Spleen (tissue), 11 donors: Measurements from ENCODE around the gene DUSP22. TPM values are rescaled to one million over a fixed set of nuclear protein-coding genes. Genes with fewer than 3 reads are reported as not detected.

Experiments
- DNase-seq: peaks from one replicate; pipeline ENCODE4 v3.0.0-alpha.2; 2020
- H3K27ac ChIP-seq, 8 donors: fragments of 200-600 bp; sonication (generic) in 7 of 8; 1 replicate in 4 of 8; 2 replicates in 4 of 8; pipeline versions ENCODE4 v1.5.0 to v1.8.0; 2016 to 2021; ENCODE audit warnings: inconsistent platforms in 4 of 8, mild to moderate bottlenecking in 4 of 8, moderate library complexity in 1 of 8
- H3K27me3 ChIP-seq, 7 donors: fragments of 200-600 bp; sonication (generic) in 6 of 7; replicated peaks in 1 of 7; 1 replicate in 4 of 7; 2 replicates in 3 of 7; pipeline versions ENCODE4 v1.5.0 to v1.8.0; 2016 to 2021; ENCODE audit warnings: inconsistent platforms in 3 of 7, mild to moderate bottlenecking in 1 of 7
- H3K36me3 ChIP-seq, 6 donors: fragments of 200-600 bp; sonication (generic) in 5 of 6; 1 replicate in 4 of 6; 2 replicates in 2 of 6; pipeline versions ENCODE4 v1.5.0 to v1.8.0; 2016 to 2021; ENCODE audit warnings: inconsistent platforms in 2 of 6
- H3K4me1 ChIP-seq, 6 donors: fragments of 200-600 bp; sonication (generic) in 5 of 6; 1 replicate in 3 of 6; 2 replicates in 3 of 6; pipeline versions ENCODE4 v1.5.0 to v1.8.0; 2016 to 2021; ENCODE audit warnings: inconsistent platforms in 3 of 6
- H3K4me3 ChIP-seq, 8 donors: fragments of 200-600 bp; sonication (generic) in 7 of 8; 1 replicate in 4 of 8; 2 replicates in 4 of 8; pipeline versions ENCODE4 v1.5.0 to v1.8.0; 2016 to 2021; ENCODE audit warnings: inconsistent platforms in 4 of 8, mild to moderate bottlenecking in 4 of 8, moderate library complexity in 2 of 8
- H3K9me3 ChIP-seq, 8 donors: fragments of 200-600 bp; sonication (generic) in 7 of 8; 1 replicate in 4 of 8; 2 replicates in 4 of 8; pipeline versions ENCODE4 v1.5.0 to v1.8.0; 2016 to 2021; ENCODE audit warnings: inconsistent platforms in 4 of 8
- POLR2A ChIP-seq, 3 donors: fragments of 450-650 bp; IDR thresholded peaks; one replicate each; pipeline ENCODE4 v1.5.1; 2017; ENCODE audit warnings: antibody characterized with exemption in 3 of 3, mild to moderate bottlenecking in 1 of 3
- POLR2AphosphoS5 ChIP-seq, 3 donors: sonication (generic); formaldehyde crosslinking; IDR thresholded peaks; one replicate each; pipeline ENCODE4 v1.5.1; 2017; ENCODE audit warnings: antibody characterized with exemption in 3 of 3
- WGBS, 5 donors: extraction: QIAGEN DNeasy Blood & Tissue Kit in 3 of 5; methylation state at CpG; one replicate each; pipeline versions ENCODE4 v1.1.5 to v1.1.7; 2013 to 2018; 5-methylcytosine and 5-hydroxymethylcytosine counted together
- intact Hi-C: fragments of 100-400 bp; cut with DNase I; formaldehyde crosslinking; loops from one replicate; pipeline ENCODE4 v1.15.0; 2023; ENCODE audit warnings: low total_unique reads
- polyA plus RNA-seq, 3 donors: library from polyadenylated mRNA; stranded (reverse); fragments of 200-250 nt; gene quantifications; one replicate each; pipeline ENCODE4 v1.2.1, GENCODE V29; 2013
- total RNA-seq, 7 donors: library from RNA; depleted of rRNA in 3 of 7; stranded (reverse); fragments of >200 nt in 3 of 7; fragmentation: NEBNext Ultra II Directional in 4 of 7; extraction: Animal tissue kit (Norgen Biotek cat#: 25700) in 4 of 7; gene quantifications; one replicate each; pipeline versions ENCODE4 v1.1.0 to v1.2.1, GENCODE V29; 2016 to 2021
- TF ChIP-seq, protein P1 (sequence below), 11 experiments: fragments of 200-600 bp in 7 of 11; fragments of 450-650 bp in 4 of 11; sonication (generic) in 4 of 11; IDR thresholded peaks in 8 of 11; conservative IDR thresholded peaks in 3 of 11; 1 replicate in 7 of 11; 2 replicates in 4 of 11; pipeline versions ENCODE4 v1.4.0 to v1.8.0; 2016 to 2021; ENCODE audit warnings: antibody characterized with exemption in 11 of 11, inconsistent platforms in 4 of 11, mild to moderate bottlenecking in 1 of 11
- donor health status: healthy with polysubstance abuse.
- donor health status: DM: no; HTN: no; CAD: no; lungs with moderate emphysema.
- donor health status: DM: no; HTN: no; CAD: no.
- donor health status: Bipolar disorder and iron deficiency.
- donor health status: healthy.
- donor health status: DM: no; HTN: no; CAD: no.
- donor health status: DM: yes; HTN: yes; CAD: no.

Gene DUSP22
- total and polyA plus RNA-seq, 10 donors, result 41.2 to 120 (median 69.4) TPM

DNA sequence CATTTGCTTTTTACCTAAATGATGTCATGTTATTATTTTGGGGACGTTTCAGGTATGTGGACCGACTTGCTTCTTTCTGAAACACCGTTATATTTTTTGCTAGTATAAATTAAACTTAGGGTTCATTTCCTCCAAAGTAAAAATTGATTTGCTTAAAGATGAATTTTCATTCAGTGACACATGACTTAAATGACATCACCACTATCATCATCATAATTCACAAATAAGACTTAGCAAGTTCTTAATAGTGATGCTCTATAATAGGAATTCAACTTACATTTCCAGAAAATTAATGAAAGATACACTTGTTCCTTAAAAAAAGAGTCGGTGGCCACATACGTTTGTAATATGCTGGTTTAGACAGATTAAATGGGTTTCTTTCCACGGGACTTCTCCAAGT lies 108.5 kb downstream of the DUSP22 start:
- H3K9me3 ChIP-seq, result no peaks in the 10 kb centered on the region
- no peak overlapping the region for H3K27ac ChIP-seq
- TF ChIP-seq POLR2AphosphoS5 (IDR thresholded peaks at IDR 0.05), result no peak
- TF ChIP-seq, protein P1, sequence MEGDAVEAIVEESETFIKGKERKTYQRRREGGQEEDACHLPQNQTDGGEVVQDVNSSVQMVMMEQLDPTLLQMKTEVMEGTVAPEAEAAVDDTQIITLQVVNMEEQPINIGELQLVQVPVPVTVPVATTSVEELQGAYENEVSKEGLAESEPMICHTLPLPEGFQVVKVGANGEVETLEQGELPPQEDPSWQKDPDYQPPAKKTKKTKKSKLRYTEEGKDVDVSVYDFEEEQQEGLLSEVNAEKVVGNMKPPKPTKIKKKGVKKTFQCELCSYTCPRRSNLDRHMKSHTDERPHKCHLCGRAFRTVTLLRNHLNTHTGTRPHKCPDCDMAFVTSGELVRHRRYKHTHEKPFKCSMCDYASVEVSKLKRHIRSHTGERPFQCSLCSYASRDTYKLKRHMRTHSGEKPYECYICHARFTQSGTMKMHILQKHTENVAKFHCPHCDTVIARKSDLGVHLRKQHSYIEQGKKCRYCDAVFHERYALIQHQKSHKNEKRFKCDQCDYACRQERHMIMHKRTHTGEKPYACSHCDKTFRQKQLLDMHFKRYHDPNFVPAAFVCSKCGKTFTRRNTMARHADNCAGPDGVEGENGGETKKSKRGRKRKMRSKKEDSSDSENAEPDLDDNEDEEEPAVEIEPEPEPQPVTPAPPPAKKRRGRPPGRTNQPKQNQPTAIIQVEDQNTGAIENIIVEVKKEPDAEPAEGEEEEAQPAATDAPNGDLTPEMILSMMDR (IDR thresholded peaks at IDR 0.05 in 8 of 11, conservative IDR thresholded peaks at IDR 0.05 in 3 of 11), result no peak
- TF ChIP-seq POLR2A (IDR thresholded peaks at IDR 0.05), result no peak
- DNase-seq, result no peak
- peaks cover 0 to 9% (median 0%) of the 10 kb centered on the region in 7 donors for H3K27me3 ChIP-seq
- intact Hi-C loops, result no loop called here
- H3K4me3 ChIP-seq, result no peak overlapping the region
- H3K4me1 ChIP-seq, result peaks cover 0 to 81% (median 35%) of the 10 kb centered on the region in 6 donors
- peaks cover 0 to 77% (median 18%) of the 10 kb centered on the region in 6 donors for H3K36me3 ChIP-seq
- 78 to 96% (median 86%) methylated on average over 6 of the region's 6 CpGs for WGBS, 5 donors

Other genes starting within 250 kb of the DUSP22 start
- 10 to 100 TPM; 39.2 to 91.3 (median 52.0) TPM for gene IRF4, start 99.3 kb downstream of the DUSP22 start, total RNA-seq
- 10 to 100 TPM in 2 of 3 donors, 1 to 10 TPM in 1; 8.7 to 11.9 (median 11.2) TPM for gene IRF4, start 99.3 kb downstream of the DUSP22 start, polyA plus RNA-seq